GM20000 (cell line): Measurements from ENCODE around the gene SPTBN4.
A peak's percentile ranks its signal among the peaks of the same experiment; 100 is the strongest.

Source experiments
- DNase-seq: peaks from one replicate; pipeline ENCODE4 v3.0.0; 2012; ENCODE audit warnings: low spot score
- TF ChIP-seq, protein P1 (sequence below): IDR thresholded peaks from 2 replicates; pipeline ENCODE4 v1.5.1; 2012; ENCODE audit warnings: mild to moderate bottlenecking, control low read depth; ENCODE audit errors: extremely low read depth, missing control alignments

The SPTBN4 gene

DNA sequence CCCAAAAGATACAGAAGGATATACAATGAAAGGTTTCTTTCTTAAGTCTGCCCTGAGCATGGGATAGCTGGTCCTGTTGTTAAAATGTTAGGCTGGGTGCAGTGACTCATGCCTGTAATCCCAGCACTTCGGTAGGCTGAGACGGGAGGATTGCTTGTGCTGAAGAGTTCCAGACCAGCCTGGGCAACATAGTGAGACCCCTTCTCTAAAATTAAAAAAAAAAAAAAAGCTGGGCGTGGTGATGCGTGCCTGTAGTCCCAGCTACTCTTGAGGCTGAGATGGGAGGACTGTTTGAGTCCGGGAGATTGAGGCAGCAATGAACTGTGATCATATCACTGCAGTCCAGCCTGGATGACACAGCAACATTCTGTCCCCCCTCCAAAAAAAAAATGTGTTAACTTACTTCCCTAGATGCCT lies 57.3 kb downstream of the SPTBN4 start:
- TF ChIP-seq, protein P1, sequence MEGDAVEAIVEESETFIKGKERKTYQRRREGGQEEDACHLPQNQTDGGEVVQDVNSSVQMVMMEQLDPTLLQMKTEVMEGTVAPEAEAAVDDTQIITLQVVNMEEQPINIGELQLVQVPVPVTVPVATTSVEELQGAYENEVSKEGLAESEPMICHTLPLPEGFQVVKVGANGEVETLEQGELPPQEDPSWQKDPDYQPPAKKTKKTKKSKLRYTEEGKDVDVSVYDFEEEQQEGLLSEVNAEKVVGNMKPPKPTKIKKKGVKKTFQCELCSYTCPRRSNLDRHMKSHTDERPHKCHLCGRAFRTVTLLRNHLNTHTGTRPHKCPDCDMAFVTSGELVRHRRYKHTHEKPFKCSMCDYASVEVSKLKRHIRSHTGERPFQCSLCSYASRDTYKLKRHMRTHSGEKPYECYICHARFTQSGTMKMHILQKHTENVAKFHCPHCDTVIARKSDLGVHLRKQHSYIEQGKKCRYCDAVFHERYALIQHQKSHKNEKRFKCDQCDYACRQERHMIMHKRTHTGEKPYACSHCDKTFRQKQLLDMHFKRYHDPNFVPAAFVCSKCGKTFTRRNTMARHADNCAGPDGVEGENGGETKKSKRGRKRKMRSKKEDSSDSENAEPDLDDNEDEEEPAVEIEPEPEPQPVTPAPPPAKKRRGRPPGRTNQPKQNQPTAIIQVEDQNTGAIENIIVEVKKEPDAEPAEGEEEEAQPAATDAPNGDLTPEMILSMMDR: no peak
- no peak for DNase-seq

DNA sequence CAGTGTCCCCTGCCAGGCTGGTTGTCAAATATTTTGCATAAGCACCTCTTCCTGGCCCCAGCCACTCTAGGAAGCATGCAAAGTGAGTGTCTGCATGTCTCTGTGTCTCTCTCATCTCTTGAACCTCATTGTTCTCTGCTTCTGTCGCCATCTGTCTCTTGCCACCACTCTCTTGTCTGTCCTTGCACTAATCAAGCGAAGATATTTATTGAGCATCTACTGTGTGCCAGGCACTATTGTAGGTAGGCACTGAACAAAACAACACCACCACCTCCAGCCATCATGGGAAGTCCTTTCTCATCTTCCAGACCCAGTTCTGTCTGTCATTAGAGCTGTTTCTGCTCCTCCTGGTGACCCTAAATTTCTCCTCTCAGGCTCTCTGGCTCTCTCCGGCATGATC lies 57.9 kb downstream of the SPTBN4 start:
- no peak for DNase-seq
- TF ChIP-seq, protein P1: no peak

DNA sequence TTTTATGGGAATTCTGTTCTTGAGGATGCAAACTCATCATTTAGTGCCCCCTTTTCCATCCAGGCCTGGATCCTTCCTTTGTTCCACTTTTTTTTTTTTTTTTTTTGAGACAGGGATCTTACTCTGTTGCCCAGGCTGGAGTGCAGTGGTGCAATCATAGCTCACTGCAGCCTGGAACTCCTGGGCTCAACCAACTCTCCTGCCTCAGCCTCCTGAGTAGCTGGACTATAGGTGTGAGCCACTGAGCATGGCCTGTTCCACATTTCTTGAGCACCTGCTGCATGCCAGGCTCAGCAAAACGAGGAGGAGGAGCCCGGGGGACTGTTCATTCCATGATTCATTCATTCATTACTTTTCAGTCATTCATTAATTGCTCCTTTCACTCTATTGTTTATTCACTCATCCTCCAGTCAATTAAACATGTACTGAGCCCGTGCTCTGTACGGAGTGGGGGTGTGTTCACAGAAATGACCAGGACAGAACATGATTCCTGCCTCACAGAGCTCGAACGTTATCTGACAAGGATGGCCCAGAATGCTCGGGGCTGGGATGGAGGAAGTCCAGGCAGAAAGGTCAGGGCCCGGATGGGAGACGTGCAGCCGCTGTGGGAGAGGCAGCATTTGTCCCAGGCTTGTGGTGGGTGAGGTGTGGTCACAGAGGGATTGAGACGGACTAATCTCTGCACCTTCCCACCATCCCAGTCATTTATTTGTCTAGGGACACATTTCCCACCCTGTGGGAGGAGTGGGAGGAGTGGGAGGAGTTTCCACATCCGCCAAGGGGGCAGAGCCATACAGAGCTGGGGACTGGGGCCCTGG lies 58.6 kb downstream of the SPTBN4 start:
- DNase-seq: no peak
- TF ChIP-seq, protein P1: no peak

DNA sequence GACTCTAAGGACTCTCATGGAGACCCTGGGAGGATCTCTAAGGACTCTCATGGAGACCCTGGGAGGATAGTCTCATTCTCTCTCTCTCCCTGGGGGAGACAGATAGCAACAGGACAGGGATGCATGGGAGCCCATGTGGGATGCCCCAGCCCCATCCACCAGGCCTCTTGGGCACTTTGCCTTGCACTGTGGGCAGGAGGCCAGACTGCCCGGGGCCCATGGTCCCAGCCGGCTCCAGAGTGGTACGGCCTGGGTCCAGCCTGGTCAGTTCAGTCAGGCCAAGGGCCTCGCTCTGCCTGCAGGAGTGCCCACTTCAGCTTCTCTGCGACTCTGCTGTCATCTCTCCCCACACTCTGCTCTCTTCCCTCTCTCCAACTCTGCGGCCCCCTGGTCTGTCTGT lies 61.3 kb downstream of the SPTBN4 start:
- TF ChIP-seq, protein P1: no peak

DNA sequence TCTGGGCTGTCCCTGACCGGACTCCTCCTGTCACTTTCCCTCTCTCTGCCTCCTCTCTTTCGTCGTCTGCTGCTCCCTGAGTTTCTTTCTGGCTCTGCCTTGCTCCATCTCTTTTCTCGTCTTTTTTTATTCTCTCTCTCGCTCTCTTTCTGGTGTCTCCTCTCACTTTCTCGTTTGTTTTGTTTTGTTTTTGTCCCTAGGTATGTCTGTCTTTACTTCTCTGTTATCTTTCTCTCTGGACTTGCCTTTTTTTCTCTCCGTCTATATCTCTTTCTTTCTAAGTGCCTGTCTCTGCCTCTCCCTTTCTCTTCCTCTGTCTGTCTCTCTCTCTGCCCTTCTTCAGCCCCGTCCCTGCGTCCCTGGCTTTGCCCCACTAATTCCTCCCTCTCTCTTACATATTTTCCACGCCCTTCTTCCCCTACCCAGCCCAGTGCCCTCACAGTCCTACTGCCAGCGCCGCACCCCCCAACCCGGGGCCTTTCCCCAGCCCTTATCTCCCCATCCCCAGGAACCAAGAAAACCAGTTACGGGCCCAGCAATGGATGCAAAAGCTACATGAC lies 61.8 kb downstream of the SPTBN4 start:
- no peak for DNase-seq
- TF ChIP-seq, protein P1: no peak

More for the DNA sequence above, 61.3 kb downstream of the SPTBN4 start:
- DNase-seq: no peak

DNA sequence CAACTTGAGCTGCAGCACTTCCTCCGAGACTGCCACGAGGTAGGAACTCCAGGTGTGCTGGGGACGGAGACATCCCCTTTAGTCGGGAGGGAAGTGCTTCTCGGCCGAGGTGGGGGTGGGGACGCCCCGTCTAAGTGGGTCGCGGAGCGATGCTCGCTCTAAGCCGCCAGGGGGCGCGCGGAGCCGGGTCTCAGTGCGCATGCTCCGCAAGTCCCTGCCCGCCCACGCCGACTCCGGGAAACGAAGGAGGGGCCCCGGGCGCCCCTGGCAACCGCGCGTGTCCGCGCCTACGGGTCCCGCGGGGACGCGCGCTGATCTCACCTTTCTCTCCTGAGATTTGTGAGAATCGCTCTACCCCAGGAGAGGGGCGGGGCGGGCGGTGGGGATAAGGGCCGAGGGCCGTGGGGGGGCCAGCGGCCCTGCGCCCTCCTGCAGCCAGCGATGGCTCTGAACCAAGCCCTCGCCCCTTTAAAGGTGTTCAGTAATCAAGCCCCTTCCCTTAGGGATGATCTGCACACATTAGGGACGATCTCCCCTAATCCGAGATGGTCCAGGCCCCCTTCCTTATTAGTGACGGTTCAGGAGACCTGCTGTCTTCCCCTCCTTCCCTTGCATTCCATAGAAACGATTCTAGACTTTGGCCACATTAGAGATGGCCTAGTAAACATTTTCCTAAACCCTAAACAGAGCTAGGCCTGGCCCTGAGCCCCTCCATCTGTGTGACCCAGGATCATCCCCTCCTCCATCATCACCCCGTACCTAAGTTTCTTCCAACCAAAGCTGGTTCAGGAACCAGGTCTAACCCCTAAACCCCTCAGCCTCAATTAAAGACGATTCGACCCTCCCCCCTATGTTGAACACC lies 62.5 kb downstream of the SPTBN4 start:
- TF ChIP-seq, protein P1: peak; percentile 95
- peak; percentile 100 for DNase-seq
